C4-2B (cell line): Measurements from ENCODE around the gene SDK2.

Experiments used
- ZFX ChIP-seq: fragments of 450-650 bp; IDR thresholded peaks from 2 replicates; pipeline ENCODE4 v1.6.1; 2017
- TF ChIP-seq, protein P1 (sequence below): fragments of 450-650 bp; conservative IDR thresholded peaks from 2 replicates; pipeline ENCODE4 v1.5.1; 2017; ENCODE audit warnings: mild to moderate bottlenecking

DNA sequence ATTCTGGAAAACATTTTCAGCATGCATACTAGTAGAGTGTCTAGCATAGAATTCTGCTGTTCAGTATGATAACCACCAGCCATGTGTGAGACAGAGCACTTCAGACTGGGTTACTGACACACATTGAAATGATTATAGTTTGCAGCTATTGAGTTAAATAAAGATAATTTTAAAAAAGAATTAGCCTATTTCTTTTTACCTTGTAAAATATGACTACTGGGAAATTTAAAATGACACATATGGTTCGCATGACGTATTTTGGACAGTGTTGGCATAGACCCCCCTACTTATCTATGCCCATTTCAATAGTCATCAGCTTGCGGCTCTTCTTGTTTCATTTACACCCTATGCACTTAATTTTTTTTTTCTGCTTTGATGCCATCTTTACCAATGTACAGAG, 4.7 kb upstream of the SDK2 start:
- TF ChIP-seq, protein P1, sequence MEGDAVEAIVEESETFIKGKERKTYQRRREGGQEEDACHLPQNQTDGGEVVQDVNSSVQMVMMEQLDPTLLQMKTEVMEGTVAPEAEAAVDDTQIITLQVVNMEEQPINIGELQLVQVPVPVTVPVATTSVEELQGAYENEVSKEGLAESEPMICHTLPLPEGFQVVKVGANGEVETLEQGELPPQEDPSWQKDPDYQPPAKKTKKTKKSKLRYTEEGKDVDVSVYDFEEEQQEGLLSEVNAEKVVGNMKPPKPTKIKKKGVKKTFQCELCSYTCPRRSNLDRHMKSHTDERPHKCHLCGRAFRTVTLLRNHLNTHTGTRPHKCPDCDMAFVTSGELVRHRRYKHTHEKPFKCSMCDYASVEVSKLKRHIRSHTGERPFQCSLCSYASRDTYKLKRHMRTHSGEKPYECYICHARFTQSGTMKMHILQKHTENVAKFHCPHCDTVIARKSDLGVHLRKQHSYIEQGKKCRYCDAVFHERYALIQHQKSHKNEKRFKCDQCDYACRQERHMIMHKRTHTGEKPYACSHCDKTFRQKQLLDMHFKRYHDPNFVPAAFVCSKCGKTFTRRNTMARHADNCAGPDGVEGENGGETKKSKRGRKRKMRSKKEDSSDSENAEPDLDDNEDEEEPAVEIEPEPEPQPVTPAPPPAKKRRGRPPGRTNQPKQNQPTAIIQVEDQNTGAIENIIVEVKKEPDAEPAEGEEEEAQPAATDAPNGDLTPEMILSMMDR, result no peak
- no peak for TF ChIP-seq ZFX
